Endothelial cell (in vitro differentiated cells): ENCODE data around the gene FNBP1. TPM values are rescaled to one million over a fixed set of nuclear protein-coding genes. Genes with fewer than 3 reads are reported as not detected.

ENCODE experiments used
- DNase-seq: peaks from one replicate; pipeline ENCODE4 v3.0.0; 2021; ENCODE audit warnings: low spot score
- H3K27ac Mint-ChIP-seq: one replicate; pipeline ENCODE4 v1.8.0; 2021; ENCODE audit warnings: mixed read lengths, inconsistent platforms; ENCODE audit not compliant: unreplicated experiment
- H3K27me3 Mint-ChIP-seq: one replicate; pipeline ENCODE4 v1.8.0; 2021; ENCODE audit warnings: mild to moderate bottlenecking, moderate library complexity, mixed read lengths, inconsistent platforms; ENCODE audit not compliant: unreplicated experiment
- H3K36me3 Mint-ChIP-seq: one replicate; pipeline ENCODE4 v1.8.0; 2021; ENCODE audit warnings: mild to moderate bottlenecking, low read depth, mixed read lengths, inconsistent platforms; ENCODE audit not compliant: unreplicated experiment
- H3K4me1 Mint-ChIP-seq: one replicate; pipeline ENCODE4 v1.8.0; 2021; ENCODE audit warnings: mild to moderate bottlenecking, mixed read lengths, inconsistent platforms; ENCODE audit not compliant: unreplicated experiment
- H3K4me3 Mint-ChIP-seq: one replicate; pipeline ENCODE4 v1.8.0; 2021; ENCODE audit warnings: mild to moderate bottlenecking, mixed read lengths, inconsistent platforms; ENCODE audit not compliant: unreplicated experiment
- H3K9me3 Mint-ChIP-seq: one replicate; pipeline ENCODE4 v1.8.0; 2021; ENCODE audit warnings: mixed read lengths, inconsistent platforms; ENCODE audit not compliant: unreplicated experiment
- total RNA-seq: library from RNA; stranded (reverse); fragmentation: NEBNext Ultra II Directional; extraction: Animal tissue kit (Norgen Biotek cat#: 25700); gene quantifications from one replicate; pipeline ENCODE4 v1.2.1, GENCODE V29; 2021; ENCODE audit not compliant: unreplicated experiment
- TF ChIP-seq, protein P1 (sequence below): fragments of 200-600 bp; sonication (generic); IDR thresholded peaks from one replicate; pipeline ENCODE4 v1.5.0; 2021; ENCODE audit warnings: antibody characterized with exemption; ENCODE audit not compliant: unreplicated experiment

FNBP1 gene
- total RNA-seq, 1 donor from 2014 or later = 119 TPM

GRCh38 chr9:130078547-130078946 is 35.6 kb upstream of the FNBP1 start:
- peak overlapping the region; percentile 81 for H3K4me3 Mint-ChIP-seq
- H3K9me3 Mint-ChIP-seq = no peaks in the 10 kb centered on the region
- peaks cover 23% of the 10 kb centered on the region for H3K4me1 Mint-ChIP-seq
- H3K36me3 Mint-ChIP-seq = peaks cover 29% of the 10 kb centered on the region
- TF ChIP-seq, protein P1, sequence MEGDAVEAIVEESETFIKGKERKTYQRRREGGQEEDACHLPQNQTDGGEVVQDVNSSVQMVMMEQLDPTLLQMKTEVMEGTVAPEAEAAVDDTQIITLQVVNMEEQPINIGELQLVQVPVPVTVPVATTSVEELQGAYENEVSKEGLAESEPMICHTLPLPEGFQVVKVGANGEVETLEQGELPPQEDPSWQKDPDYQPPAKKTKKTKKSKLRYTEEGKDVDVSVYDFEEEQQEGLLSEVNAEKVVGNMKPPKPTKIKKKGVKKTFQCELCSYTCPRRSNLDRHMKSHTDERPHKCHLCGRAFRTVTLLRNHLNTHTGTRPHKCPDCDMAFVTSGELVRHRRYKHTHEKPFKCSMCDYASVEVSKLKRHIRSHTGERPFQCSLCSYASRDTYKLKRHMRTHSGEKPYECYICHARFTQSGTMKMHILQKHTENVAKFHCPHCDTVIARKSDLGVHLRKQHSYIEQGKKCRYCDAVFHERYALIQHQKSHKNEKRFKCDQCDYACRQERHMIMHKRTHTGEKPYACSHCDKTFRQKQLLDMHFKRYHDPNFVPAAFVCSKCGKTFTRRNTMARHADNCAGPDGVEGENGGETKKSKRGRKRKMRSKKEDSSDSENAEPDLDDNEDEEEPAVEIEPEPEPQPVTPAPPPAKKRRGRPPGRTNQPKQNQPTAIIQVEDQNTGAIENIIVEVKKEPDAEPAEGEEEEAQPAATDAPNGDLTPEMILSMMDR = no peak
- DNase-seq = no peak
- peaks cover 4% of the 10 kb centered on the region for H3K27me3 Mint-ChIP-seq
- H3K27ac Mint-ChIP-seq = no peak overlapping the region

DNA sequence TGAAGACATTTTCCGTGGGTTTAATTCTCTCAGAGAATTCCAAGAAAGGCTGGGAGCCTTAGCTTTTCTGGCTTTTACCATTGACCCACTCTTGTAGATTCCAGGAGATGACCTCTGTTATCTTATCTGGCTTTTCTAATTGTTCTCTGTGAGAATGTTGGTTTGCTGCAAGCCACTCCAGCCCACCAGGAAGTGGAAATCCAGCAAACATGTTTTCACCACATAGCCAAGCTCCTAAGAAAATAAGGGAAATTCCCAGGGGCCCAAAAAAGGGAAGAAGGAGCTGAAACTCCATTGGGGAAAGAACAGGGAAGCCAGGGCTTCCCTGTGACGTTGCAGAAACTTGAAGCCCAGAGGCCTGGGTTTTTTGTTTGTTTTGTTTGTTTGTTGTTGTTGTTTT is 30.4 kb upstream of the FNBP1 start:
- Mint-ChIP-seq H3K4me1 (peaks cover 42% of the 10 kb centered on the region), H3K4me3 (no peak overlapping the region), H3K27me3 (peaks cover 3% of the 10 kb centered on the region), H3K36me3 (peaks cover 12% of the 10 kb centered on the region), H3K9me3 (no peaks in the 10 kb centered on the region), H3K27ac (peak overlapping the region; percentile 100)
- peak; percentile 48 for DNase-seq
- TF ChIP-seq, protein P1 = no peak

DNA sequence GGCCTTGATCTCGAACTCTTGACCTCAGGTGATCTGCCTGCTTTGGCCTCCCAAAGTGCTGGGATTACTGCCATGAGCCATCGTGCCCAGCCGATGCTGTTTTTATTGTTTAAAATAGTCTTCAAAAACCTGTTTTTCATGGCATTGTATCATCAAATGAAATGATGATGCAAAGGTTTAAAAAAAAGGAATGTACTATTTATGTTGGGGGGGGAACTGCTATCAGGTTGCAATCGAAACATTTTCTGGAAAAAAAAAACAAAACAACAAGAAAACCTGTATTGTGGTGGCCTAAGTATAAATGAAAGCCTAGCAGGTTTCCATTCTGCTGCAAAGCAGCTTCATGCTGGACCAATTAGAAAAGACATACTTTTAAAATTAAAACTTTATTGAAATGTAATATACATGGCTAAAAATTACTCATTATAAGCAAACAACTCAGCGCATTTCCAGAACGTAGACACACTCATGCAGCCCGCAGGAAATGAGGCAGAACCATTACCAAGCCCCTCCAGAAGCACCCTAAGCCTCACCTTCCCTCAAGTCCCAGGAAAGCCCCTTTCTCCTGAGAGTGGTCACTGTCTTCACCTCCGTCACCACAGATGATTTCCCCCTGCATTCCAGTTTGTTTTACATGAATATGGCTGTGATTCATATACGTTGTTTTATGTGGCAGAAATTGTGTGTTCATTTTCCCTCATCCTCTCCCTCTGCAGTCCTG is 29.7 kb upstream of the FNBP1 start:
- peaks cover 42% of the 10 kb centered on the region for H3K4me1 Mint-ChIP-seq
- H3K36me3 Mint-ChIP-seq = peaks cover 8% of the 10 kb centered on the region
- DNase-seq = no peak
- TF ChIP-seq, protein P1 = no peak
- H3K9me3 Mint-ChIP-seq = no peaks in the 10 kb centered on the region
- H3K27ac Mint-ChIP-seq = peak overlapping the region; percentile 100
- H3K4me3 Mint-ChIP-seq = peak overlapping the region; percentile 82
- H3K27me3 Mint-ChIP-seq = peaks cover 3% of the 10 kb centered on the region

- H3K36me3 Mint-ChIP-seq = peaks cover 8% of the 10 kb centered on the region
- TF ChIP-seq, protein P1 = no peak
- no peak for DNase-seq
- peak overlapping the region; percentile 24 for H3K27ac Mint-ChIP-seq
- peaks cover 4% of the 10 kb centered on the region for H3K27me3 Mint-ChIP-seq
- H3K9me3 Mint-ChIP-seq = no peaks in the 10 kb centered on the region
- H3K4me3 Mint-ChIP-seq = no peak overlapping the region
- H3K4me1 Mint-ChIP-seq = peaks cover 25% of the 10 kb centered on the region
Measured at GRCh38 chr9:130069048-130069447, 26.1 kb upstream of the FNBP1 start.

DNA sequence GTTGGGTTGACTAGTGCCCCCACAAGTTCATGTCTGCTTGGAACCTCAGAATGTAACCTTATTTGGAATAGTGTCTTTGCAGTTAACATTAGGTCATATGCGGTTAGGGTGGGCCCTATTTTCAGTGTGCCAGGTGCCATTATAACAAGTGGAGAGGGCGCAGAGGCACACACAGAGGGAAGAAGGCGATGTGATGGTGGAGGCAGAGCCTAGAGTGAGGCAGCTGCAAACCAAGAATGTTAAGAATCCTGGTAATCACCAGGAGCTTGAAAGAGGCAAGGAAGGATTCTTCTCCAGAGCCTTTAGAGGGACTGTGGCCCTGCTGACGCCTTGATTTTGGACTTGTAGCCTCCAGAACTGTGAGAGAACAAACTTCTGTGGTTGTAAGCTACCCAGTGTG is 21.6 kb upstream of the FNBP1 start:
- Mint-ChIP-seq H3K27ac (peak overlapping the region; percentile 71), H3K27me3 (peaks cover 7% of the 10 kb centered on the region), H3K4me3 (no peak overlapping the region), H3K9me3 (no peaks in the 10 kb centered on the region), H3K36me3 (peaks cover 20% of the 10 kb centered on the region), H3K4me1 (peaks cover 29% of the 10 kb centered on the region)
- TF ChIP-seq, protein P1 = no peak
- DNase-seq = no peak
